Skeletal muscle tissue (tissue), 4 donors: ENCODE results near the gene UBE2J1. TPM values are rescaled to one million over a fixed set of nuclear protein-coding genes. Genes with fewer than 3 reads are reported as not detected.
A peak's percentile ranks its signal among the peaks of the same experiment; 100 is the strongest.

Experiments used
- H3K27ac ChIP-seq: one replicate; pipeline ENCODE4 v1.7.0; 2013; ENCODE audit warnings: mild to moderate bottlenecking, low read depth, low read length, inconsistent platforms
- H3K27me3 ChIP-seq, 3 donors: one replicate each; pipeline ENCODE4 v1.7.0; 2013; ENCODE audit warnings: low read length in 3 of 3; ENCODE audit not compliant: control insufficient read depth in 3 of 3, insufficient read depth in 3 of 3
- H3K36me3 ChIP-seq, 3 donors: one replicate each; pipeline ENCODE4 v1.7.0; 2013; ENCODE audit warnings: low read length in 3 of 3; ENCODE audit not compliant: control insufficient read depth in 3 of 3, insufficient read depth in 3 of 3
- H3K4me1 ChIP-seq, 3 donors: one replicate each; pipeline ENCODE4 v1.7.0; 2013; ENCODE audit warnings: low read length in 3 of 3, mild to moderate bottlenecking in 3 of 3; ENCODE audit not compliant: control insufficient read depth in 3 of 3, insufficient read depth in 3 of 3
- H3K4me3 ChIP-seq, 3 donors: one replicate each; pipeline ENCODE4 v1.7.0; 2013; ENCODE audit warnings: low read length in 3 of 3
- H3K9ac ChIP-seq, 3 donors: one replicate each; pipeline ENCODE4 v1.7.0; 2013; ENCODE audit warnings: low read length in 3 of 3, mild to moderate bottlenecking in 3 of 3, moderate library complexity in 2 of 3, low read depth in 1 of 3
- H3K9me3 ChIP-seq, 3 donors: one replicate each; pipeline ENCODE4 v1.7.0; 2013; ENCODE audit warnings: low read length in 3 of 3; ENCODE audit not compliant: control insufficient read depth in 3 of 3
- total RNA-seq: library from RNA; depleted of rRNA; stranded (reverse); fragments of >200 nt; gene quantifications from one replicate; pipeline ENCODE4 v1.2.3, GENCODE V29; 2014
- donor health status: Osteomylitis.

The UBE2J1 gene
- total RNA-seq, 1 donor from 2014 or later: 28.2 TPM

- Histone ChIP-seq H3K27me3 (no peaks in the 10 kb centered on the region), H3K4me1 (peaks cover 14 to 17% (median 16%) of the 10 kb centered on the region in 3 donors), H3K36me3 (peaks cover 2 to 15% (median 4%) of the 10 kb centered on the region in 3 donors), H3K4me3 (no peak overlapping the region), H3K9ac (no peak overlapping the region), H3K27ac (no peak overlapping the region), H3K9me3 (no peaks in the 10 kb centered on the region)
Measured at GRCh38 chr6:89368999-89369398, 16.5 kb upstream of the UBE2J1 start.

- H3K4me3 ChIP-seq: no peak overlapping the region
- no peaks in the 10 kb centered on the region for H3K27me3 ChIP-seq
- no peak overlapping the region for H3K9ac ChIP-seq
- H3K36me3 ChIP-seq: peaks cover 2 to 15% (median 4%) of the 10 kb centered on the region in 3 donors
- H3K4me1 ChIP-seq: peaks cover 14 to 17% (median 16%) of the 10 kb centered on the region in 3 donors
- H3K9me3 ChIP-seq: no peaks in the 10 kb centered on the region
- H3K27ac ChIP-seq: no peak overlapping the region
Measured at GRCh38 chr6:89368107-89368506, 15.6 kb upstream of the UBE2J1 start.

GRCh38 chr6:89364586-89364985 lies 12.1 kb upstream of the UBE2J1 start:
- Histone ChIP-seq H3K27me3 (no peaks in the 10 kb centered on the region), H3K36me3 (peaks cover 0 to 8% (median 0%) of the 10 kb centered on the region in 3 donors), H3K9me3 (no peaks in the 10 kb centered on the region), H3K9ac (no peak overlapping the region), H3K4me1 (peaks cover 5 to 7% (median 6%) of the 10 kb centered on the region in 3 donors), H3K27ac (no peak overlapping the region), H3K4me3 (no peak overlapping the region)

- H3K4me1 ChIP-seq: no peaks in the 10 kb centered on the region
- H3K9me3 ChIP-seq: no peaks in the 10 kb centered on the region
- H3K4me3 ChIP-seq: no peak overlapping the region
- no peaks in the 10 kb centered on the region for H3K27me3 ChIP-seq
- no peak overlapping the region for H3K27ac ChIP-seq
- peaks cover 0 to 4% (median 0%) of the 10 kb centered on the region in 3 donors for H3K36me3 ChIP-seq
- H3K9ac ChIP-seq: no peak overlapping the region
Measured at GRCh38 chr6:89361171-89361570, 8.6 kb upstream of the UBE2J1 start.

- H3K27ac ChIP-seq: no peak overlapping the region
- no peaks in the 10 kb centered on the region for H3K4me1 ChIP-seq
- no peak overlapping the region for H3K9ac ChIP-seq
- H3K27me3 ChIP-seq: no peaks in the 10 kb centered on the region
- H3K9me3 ChIP-seq: no peaks in the 10 kb centered on the region
- no peaks in the 10 kb centered on the region for H3K36me3 ChIP-seq
- no peak overlapping the region for H3K4me3 ChIP-seq
Measured at GRCh38 chr6:89360415-89360999, 8.0 kb upstream of the UBE2J1 start.

GRCh38 chr6:89359561-89359960 lies 7.0 kb upstream of the UBE2J1 start:
- H3K27me3 ChIP-seq: no peaks in the 10 kb centered on the region
- no peak overlapping the region for H3K9ac ChIP-seq
- no peaks in the 10 kb centered on the region for H3K36me3 ChIP-seq
- H3K27ac ChIP-seq: no peak overlapping the region
- no peaks in the 10 kb centered on the region for H3K4me1 ChIP-seq
- H3K9me3 ChIP-seq: no peaks in the 10 kb centered on the region
- no peak overlapping the region for H3K4me3 ChIP-seq

- no peak overlapping the region for H3K27ac ChIP-seq
- H3K4me1 ChIP-seq: no peaks in the 10 kb centered on the region
- H3K36me3 ChIP-seq: no peaks in the 10 kb centered on the region
- H3K9ac ChIP-seq: no peak overlapping the region
- no peaks in the 10 kb centered on the region for H3K9me3 ChIP-seq
- peak overlapping the region in 2 of 3 donors; percentile 13 to 31 for H3K4me3 ChIP-seq
- no peaks in the 10 kb centered on the region for H3K27me3 ChIP-seq
Measured at GRCh38 chr6:89357390-89357789, 4.9 kb upstream of the UBE2J1 start.

GRCh38 chr6:89356642-89357170 lies 4.2 kb upstream of the UBE2J1 start:
- H3K27ac ChIP-seq: no peak overlapping the region

GRCh38 chr6:89355511-89356194 lies 3.1 kb upstream of the UBE2J1 start:
- Histone ChIP-seq H3K4me1 (peaks cover 5 to 8% (median 5%) of the 10 kb centered on the region in 3 donors), H3K9me3 (no peaks in the 10 kb centered on the region), H3K27ac (no peak overlapping the region), H3K36me3 (no peaks in the 10 kb centered on the region), H3K9ac (no peak overlapping the region), H3K27me3 (no peaks in the 10 kb centered on the region), H3K4me3 (no peak overlapping the region)

More at GRCh38 chr6:89356642-89357170, 4.2 kb upstream of the UBE2J1 start:
- Histone ChIP-seq H3K4me3 (no peak overlapping the region), H3K36me3 (no peaks in the 10 kb centered on the region), H3K9ac (no peak overlapping the region), H3K4me1 (no peaks in the 10 kb centered on the region), H3K9me3 (no peaks in the 10 kb centered on the region), H3K27me3 (no peaks in the 10 kb centered on the region)

- H3K9me3 ChIP-seq: no peaks in the 10 kb centered on the region
- H3K27me3 ChIP-seq: no peaks in the 10 kb centered on the region
- no peak overlapping the region for H3K4me3 ChIP-seq
- no peak overlapping the region for H3K27ac ChIP-seq
- no peak overlapping the region for H3K9ac ChIP-seq
- peaks cover 12 to 20% (median 18%) of the 10 kb centered on the region in 3 donors for H3K4me1 ChIP-seq
- H3K36me3 ChIP-seq: no peaks in the 10 kb centered on the region
Measured at GRCh38 chr6:89353702-89354392, 1.3 kb upstream of the UBE2J1 start.
